HG03135 (cell line): ENCODE measurements around the gene FZD4.
"Not testable (repeated sequence)": the region's sequence is repeated elsewhere in the genome, so short reads cannot be mapped to it uniquely, and the experiment has no call there.

Source experiments
- ATAC-seq: cut with Tn5 transposase; IDR thresholded peaks from one replicate; pipeline ENCODE4 v1.9.1; 2021; ENCODE audit warnings: mild to moderate bottlenecking, moderate library complexity; ENCODE audit not compliant: unreplicated experiment

Gene FZD4

GRCh38 chr11:86955361-86956120 lies at the start of gene FZD4:
TSS of gene FZD4 (minus strand) at chr11:86955395. CDS start at chr11:86955085, 310 bp downstream.
- peak; percentile 96 for ATAC-seq

- not testable (repeated sequence) for ATAC-seq
Observed at GRCh38 chr11:87004281-87004680, 49.1 kb upstream of the FZD4 start.

GRCh38 chr11:87002918-87003317 lies 47.7 kb upstream of the FZD4 start:
- no peak for ATAC-seq

GRCh38 chr11:86999859-87000753 lies 44.9 kb upstream of the FZD4 start:
- no peak for ATAC-seq

GRCh38 chr11:86999388-86999787 lies 44.2 kb upstream of the FZD4 start:
- no peak for ATAC-seq

GRCh38 chr11:86996953-86997570 lies 41.9 kb upstream of the FZD4 start:
- ATAC-seq = no peak

GRCh38 chr11:86993031-86993430 lies 37.8 kb upstream of the FZD4 start:
- no peak for ATAC-seq

GRCh38 chr11:86992340-86992739 lies 37.1 kb upstream of the FZD4 start:
- ATAC-seq = not testable (repeated sequence)

- no peak for ATAC-seq
Observed at GRCh38 chr11:86991341-86991740, 36.1 kb upstream of the FZD4 start.

- no peak for ATAC-seq
Observed at GRCh38 chr11:86990515-86990914, 35.3 kb upstream of the FZD4 start.

- no peak for ATAC-seq
Observed at GRCh38 chr11:86990031-86990430, 34.8 kb upstream of the FZD4 start.

- ATAC-seq = no peak
Observed at GRCh38 chr11:86988351-86988881, 33.2 kb upstream of the FZD4 start.

GRCh38 chr11:86987679-86988078 lies 32.5 kb upstream of the FZD4 start:
- ATAC-seq = no peak

GRCh38 chr11:86984701-86985100 lies 29.5 kb upstream of the FZD4 start:
- no peak for ATAC-seq

GRCh38 chr11:86983021-86983488 lies 27.9 kb upstream of the FZD4 start:
- ATAC-seq = no peak

- ATAC-seq = no peak
Observed at GRCh38 chr11:86981777-86982540, 26.8 kb upstream of the FZD4 start.

GRCh38 chr11:86980086-86980796 lies 25.0 kb upstream of the FZD4 start:
- no peak for ATAC-seq

- no peak for ATAC-seq
Observed at GRCh38 chr11:86978756-86979608, 23.8 kb upstream of the FZD4 start.

- ATAC-seq = no peak
Observed at GRCh38 chr11:86978247-86978646, 23.1 kb upstream of the FZD4 start.
